Hippocampal formation (tissue), 2 donors: Measurements from ENCODE around the gene SEMA5A.

ENCODE experiments used
- DNase-seq, 2 donors: peaks; one replicate each; lab custom pipeline; 2025; lab: John Stamatoyannopoulos, UW

The SEMA5A gene

GRCh38 chr5:9059920-9060691 lies 485.8 kb downstream of the SEMA5A start:
- no peak for DNase-seq

GRCh38 chr5:9058666-9059065 lies 487.2 kb downstream of the SEMA5A start:
- DNase-seq, result no peak

DNA sequence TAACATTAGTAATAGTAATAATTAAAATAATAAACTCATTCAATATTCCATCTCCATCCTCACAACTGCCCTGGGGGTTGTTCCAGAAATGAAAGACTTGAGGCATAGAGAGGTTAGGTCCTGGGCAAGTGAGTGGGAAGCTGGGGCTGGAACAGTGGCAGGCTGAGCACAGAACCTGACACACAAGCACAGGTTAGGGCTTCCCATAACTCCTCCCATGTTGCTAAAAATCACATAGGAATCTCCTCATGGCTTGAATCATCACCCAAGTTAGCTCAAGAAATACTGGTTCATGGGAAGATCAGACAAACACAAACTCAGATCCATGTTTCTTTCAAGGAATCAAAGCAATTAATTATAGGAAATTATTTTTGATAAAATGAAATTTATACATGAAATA lies 487.7 kb downstream of the SEMA5A start:
- no peak for DNase-seq

DNA sequence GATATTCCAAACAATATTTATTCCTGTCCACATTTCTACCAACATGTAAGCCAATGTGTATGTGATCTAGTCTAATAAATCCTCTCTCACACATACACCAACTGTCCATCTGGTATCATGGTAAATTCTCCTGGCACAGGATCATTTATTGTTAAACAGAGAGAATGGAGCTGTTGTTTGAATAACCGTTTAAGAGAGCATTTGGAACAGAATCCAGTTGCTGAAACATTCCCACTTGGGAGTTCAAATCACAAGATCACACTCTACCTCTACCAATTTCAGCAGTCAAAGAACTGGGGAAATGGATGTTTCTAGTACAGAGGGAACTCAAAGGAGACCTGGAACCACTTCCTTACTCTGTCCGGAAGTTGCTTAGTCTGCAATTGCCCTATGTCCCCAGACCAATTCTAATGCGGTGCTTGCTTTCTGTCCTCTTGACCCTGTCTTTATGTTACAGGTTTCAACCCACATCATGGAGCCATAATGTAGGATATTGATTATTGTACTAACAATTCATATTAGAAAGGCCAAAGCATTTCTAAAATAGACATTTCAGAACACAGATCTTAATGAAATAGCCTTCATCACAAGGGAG lies 488.4 kb downstream of the SEMA5A start:
- DNase-seq, result no peak

DNA sequence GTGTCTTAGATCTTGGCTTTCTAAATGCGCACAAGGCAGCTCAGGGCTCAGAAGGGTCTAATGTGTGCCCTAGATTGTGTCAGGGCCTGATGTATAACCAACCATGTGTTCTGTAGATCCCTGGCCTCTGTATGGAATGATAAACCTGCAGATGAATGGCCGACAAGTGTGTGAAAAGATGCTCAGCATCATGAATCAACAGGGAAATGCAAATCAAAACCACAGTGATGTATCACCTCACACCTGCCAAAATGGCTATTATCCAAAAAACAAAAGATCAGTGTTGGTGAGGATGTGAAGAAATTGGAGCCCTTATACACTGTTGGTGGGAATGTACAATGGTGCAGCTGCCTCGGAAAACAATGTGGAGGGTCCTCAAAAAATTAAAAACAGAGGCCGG lies 489.8 kb downstream of the SEMA5A start:
- no peak for DNase-seq

GRCh38 chr5:9054821-9055589 lies 490.9 kb downstream of the SEMA5A start:
- no peak for DNase-seq

GRCh38 chr5:9054322-9054721 lies 491.6 kb downstream of the SEMA5A start:
- no peak for DNase-seq

GRCh38 chr5:9052421-9052820 lies 493.5 kb downstream of the SEMA5A start:
- no peak for DNase-seq

- no peak for DNase-seq
These were observed 494.1 kb downstream of the SEMA5A start for GRCh38 chr5:9051779-9052178.

- no peak for DNase-seq
These were observed 497.9 kb downstream of the SEMA5A start for GRCh38 chr5:9047932-9048331.

DNA sequence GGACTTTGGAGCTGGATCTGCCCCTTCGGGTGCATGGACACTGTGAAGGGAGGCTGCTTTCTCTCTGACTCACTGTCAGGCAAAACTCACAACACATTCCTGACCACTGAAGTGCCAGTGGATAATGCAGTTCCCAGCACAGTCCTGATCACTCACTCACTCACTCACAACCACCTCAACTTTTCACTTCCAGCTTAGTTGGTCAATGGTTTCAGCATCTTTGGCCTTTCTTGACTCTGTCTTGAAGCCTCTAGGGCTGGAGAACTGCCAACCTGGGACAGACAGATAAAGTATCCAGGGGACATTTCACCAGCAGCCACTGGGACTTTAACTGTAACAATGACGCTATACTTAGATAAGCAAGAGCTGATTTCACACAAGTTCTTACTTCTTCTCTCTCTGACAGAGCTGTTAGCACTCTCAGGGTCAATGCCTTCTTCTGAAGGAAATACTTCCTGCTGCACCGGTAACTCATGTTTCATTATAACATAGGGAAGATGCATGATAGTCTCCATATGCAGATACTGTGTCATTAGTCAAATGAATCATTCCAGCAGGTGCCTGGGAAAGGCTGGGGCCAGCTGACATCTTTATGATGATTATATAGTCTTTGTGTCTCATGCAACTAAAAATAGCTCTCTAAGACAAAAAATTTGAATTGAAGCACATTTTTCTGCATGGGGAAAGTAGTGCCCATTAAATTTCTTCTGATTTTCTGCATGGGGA lies 499.0 kb downstream of the SEMA5A start:
- no peak for DNase-seq

GRCh38 chr5:9045946-9046345 lies 499.9 kb downstream of the SEMA5A start:
- no peak for DNase-seq

GRCh38 chr5:9042241-9042640 lies 503.6 kb downstream of the SEMA5A start:
- DNase-seq, result no peak

GRCh38 chr5:9040475-9040874 lies 505.4 kb downstream of the SEMA5A start:
- DNase-seq, result no peak

- DNase-seq, result no peak
These were observed 508.8 kb downstream of the SEMA5A start for GRCh38 chr5:9037048-9037447.

- DNase-seq, result no peak
These were observed 510.5 kb downstream of the SEMA5A start for GRCh38 chr5:9035346-9035745.

- DNase-seq, result no peak
These were observed 511.2 kb downstream of the SEMA5A start for GRCh38 chr5:9034649-9035048.

DNA sequence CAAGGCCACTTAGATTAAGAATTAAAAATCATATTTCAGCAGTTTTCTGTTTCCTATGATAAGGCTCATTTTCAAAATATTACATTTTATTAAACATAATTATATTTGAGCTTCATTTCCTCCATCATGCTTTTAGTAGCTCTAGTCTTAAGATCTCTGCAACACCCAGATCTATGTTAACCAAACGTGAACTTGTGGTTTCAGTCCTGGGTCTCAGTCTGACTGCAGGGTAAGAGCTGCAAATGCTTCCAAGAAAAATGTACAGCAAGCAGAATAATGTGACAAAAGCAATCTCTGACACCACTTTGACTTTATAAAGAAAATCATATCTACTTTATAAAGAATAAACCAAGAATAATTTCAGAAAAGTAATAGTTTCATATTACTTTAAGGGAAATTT lies 512.4 kb downstream of the SEMA5A start:
- no peak for DNase-seq

DNA sequence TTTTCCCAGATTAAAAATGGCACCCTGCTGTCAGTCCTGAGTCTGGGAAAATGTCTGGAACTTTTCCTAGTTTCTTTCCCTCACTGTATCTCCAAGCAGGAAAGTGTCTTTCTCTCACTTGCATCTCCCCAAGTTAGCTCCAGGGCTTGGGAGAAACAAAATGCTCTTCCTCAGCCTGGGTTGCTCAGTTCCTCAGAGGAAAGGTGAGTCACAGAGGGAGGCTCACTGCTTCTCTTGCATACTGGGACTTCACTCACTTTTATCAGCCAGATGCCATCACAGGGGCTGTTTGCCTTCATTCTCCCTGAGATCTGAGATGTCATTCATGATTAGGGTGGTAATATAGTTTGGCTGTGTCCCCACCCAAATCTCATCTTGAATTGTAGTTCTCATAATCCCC lies 519.9 kb downstream of the SEMA5A start:
- no peak for DNase-seq

- no peak for DNase-seq
These were observed 524.9 kb downstream of the SEMA5A start for GRCh38 chr5:9020996-9021395.

DNA sequence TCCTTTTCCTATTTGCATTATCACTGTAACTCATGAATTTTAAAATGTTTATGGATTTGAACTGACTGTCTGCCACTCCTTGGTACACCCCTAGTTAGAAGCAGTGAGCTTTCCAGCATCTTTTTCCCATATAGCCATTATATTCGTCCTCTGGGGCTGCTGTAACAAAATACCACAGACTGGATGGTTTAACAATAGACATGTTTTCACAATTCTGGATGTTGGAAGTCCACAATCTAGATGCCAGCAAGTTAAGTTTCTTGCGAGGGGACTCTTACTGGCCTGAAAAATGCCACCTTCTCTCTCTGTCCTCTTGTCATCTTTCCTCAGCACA lies 530.0 kb downstream of the SEMA5A start:
- no peak for DNase-seq

DNA sequence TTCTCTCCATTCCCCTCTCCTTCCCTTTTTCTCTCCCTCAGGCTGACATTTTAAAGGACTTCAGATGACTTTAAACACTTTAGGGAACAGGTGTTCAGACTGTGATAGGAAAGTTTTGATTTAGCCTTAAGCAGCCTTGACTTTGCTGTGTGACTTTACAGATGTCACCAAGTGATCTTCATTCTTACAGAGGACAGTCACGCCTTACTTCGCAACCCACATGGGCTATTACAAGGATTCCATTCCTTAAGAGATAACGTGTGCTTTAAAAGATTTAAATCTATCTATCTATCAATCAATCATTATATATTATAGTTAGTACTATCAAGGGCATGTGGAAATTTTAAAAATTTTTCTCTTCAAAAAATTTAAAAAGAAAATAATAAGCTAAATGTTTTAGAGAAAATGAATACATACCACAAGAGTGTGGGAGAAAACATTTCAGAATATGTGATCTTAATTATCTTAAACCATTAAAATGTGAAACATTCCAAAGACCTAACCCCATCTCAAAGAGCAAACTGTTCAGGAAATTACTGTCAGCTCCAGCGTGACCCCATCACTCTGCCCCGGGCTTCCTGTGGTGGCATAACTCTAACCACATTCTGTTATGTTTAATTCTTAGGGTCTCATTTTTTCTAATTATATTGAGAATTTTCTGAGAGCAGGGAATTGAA lies 530.5 kb downstream of the SEMA5A start:
- no peak for DNase-seq
